SK-N-MC (cell line): ENCODE data around the gene CMTM8.
"Not testable (repeated sequence)": the region's sequence is repeated elsewhere in the genome, so short reads cannot be mapped to it uniquely, and the experiment has no call there.

Experiments
- EZH2 ChIP-seq: fragments of 200-600 bp; sonication (generic); IDR thresholded peaks from one replicate; pipeline ENCODE4 v1.6.1; 2017; ENCODE audit warnings: antibody characterized with exemption
- FOXP2 ChIP-seq: optimal IDR thresholded peaks from 2 replicates; pipeline ENCODE3; 2011; ENCODE audit warnings: mild to moderate bottlenecking, moderate library complexity; ENCODE audit not compliant: insufficient read depth; ENCODE audit errors: extremely low read length, control extremely low read depth
- POLR2AphosphoS5 ChIP-seq: IDR thresholded peaks from 2 replicates; pipeline ENCODE4 v1.6.1; 2012; ENCODE audit warnings: mild to moderate bottlenecking, low read depth, low read length, borderline replicate concordance

- not testable (repeated sequence) for TF ChIP-seq EZH2, POLR2AphosphoS5, FOXP2
Observed at GRCh38 chr3:32389577-32389976, 151.1 kb downstream of the CMTM8 start.
